GM19099 (cell line): ENCODE data around the gene HSPA8.
A peak's percentile ranks its signal among the peaks of the same experiment; 100 is the strongest.

Experiments used
- POLR2A ChIP-seq: IDR thresholded peaks from 3 replicates; pipeline ENCODE4 v1.6.1; 2011; ENCODE audit warnings: low read depth; ENCODE audit not compliant: insufficient read length; ENCODE audit errors: extremely low read depth

The HSPA8 gene

GRCh38 chr11:123054301-123055065 lies 7.5 kb downstream of the HSPA8 start:
- peak; percentile 9 for TF ChIP-seq POLR2A

GRCh38 chr11:123052901-123053721 lies 8.8 kb downstream of the HSPA8 start:
- no peak for TF ChIP-seq POLR2A

- TF ChIP-seq POLR2A, result no peak
Measured at GRCh38 chr11:123051634-123052033, 10.3 kb downstream of the HSPA8 start.

- TF ChIP-seq POLR2A, result no peak
Measured at GRCh38 chr11:123051146-123051545, 10.8 kb downstream of the HSPA8 start.

- no peak for TF ChIP-seq POLR2A
Measured at GRCh38 chr11:123047947-123048293, 14.0 kb downstream of the HSPA8 start.

GRCh38 chr11:123047266-123047946 lies 14.5 kb downstream of the HSPA8 start:
- TF ChIP-seq POLR2A, result no peak

- no peak for TF ChIP-seq POLR2A
Measured at GRCh38 chr11:123046473-123047259, 15.3 kb downstream of the HSPA8 start.

GRCh38 chr11:123045101-123045500 lies 16.8 kb downstream of the HSPA8 start:
- no peak for TF ChIP-seq POLR2A

GRCh38 chr11:123041185-123041584 lies 20.8 kb downstream of the HSPA8 start:
- no peak for TF ChIP-seq POLR2A

- TF ChIP-seq POLR2A, result no peak
Measured at GRCh38 chr11:123040111-123040432, 21.9 kb downstream of the HSPA8 start.

- no peak for TF ChIP-seq POLR2A
Measured at GRCh38 chr11:123035831-123036230, 26.1 kb downstream of the HSPA8 start.

- no peak for TF ChIP-seq POLR2A
Measured at GRCh38 chr11:123034597-123034996, 27.3 kb downstream of the HSPA8 start.

- no peak for TF ChIP-seq POLR2A
Measured at GRCh38 chr11:123033895-123034294, 28.0 kb downstream of the HSPA8 start.

GRCh38 chr11:123030517-123030916 lies 31.4 kb downstream of the HSPA8 start:
- no peak for TF ChIP-seq POLR2A

GRCh38 chr11:123020968-123021367 lies 41.0 kb downstream of the HSPA8 start:
- no peak for TF ChIP-seq POLR2A
